ENCODE results near the gene CALCOCO1.

DNA sequence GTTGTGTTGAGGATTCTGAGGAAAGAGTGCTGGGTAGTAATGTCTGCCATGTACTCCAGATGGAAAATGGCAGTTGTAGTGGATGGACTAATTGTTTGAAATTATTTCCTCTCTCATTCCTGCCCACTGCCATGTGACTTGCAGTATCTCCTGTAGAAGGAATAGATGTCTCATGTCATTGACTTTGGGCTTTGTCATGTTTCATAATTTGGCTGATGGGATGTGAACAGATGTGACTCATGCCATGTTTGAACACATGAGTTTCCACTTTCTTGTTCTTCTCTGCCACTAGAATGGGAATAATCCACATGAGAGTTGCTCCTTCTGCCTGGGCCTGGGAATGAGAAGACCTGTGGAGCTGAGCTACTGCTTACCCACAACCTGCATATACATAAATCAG is 2.4 kb upstream of the CALCOCO1 start:
- TF ChIP-seq POLR2A (IDR thresholded peaks at IDR 0.05) = no peak
- TF ChIP-seq, protein P1, sequence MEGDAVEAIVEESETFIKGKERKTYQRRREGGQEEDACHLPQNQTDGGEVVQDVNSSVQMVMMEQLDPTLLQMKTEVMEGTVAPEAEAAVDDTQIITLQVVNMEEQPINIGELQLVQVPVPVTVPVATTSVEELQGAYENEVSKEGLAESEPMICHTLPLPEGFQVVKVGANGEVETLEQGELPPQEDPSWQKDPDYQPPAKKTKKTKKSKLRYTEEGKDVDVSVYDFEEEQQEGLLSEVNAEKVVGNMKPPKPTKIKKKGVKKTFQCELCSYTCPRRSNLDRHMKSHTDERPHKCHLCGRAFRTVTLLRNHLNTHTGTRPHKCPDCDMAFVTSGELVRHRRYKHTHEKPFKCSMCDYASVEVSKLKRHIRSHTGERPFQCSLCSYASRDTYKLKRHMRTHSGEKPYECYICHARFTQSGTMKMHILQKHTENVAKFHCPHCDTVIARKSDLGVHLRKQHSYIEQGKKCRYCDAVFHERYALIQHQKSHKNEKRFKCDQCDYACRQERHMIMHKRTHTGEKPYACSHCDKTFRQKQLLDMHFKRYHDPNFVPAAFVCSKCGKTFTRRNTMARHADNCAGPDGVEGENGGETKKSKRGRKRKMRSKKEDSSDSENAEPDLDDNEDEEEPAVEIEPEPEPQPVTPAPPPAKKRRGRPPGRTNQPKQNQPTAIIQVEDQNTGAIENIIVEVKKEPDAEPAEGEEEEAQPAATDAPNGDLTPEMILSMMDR (IDR thresholded peaks at IDR 0.05 in 4 of 5, conservative IDR thresholded peaks at IDR 0.05 in 1 of 5) = no peak
